ENCODE results near the gene S100A2. TPM values are rescaled to one million over a fixed set of nuclear protein-coding genes. Genes with fewer than 3 reads are reported as not detected.

Gene S100A2
- total RNA-seq, 2 experiments from 2014 or later: 0.63 TPM; not detected in 1

- POLR2A ChIA-PET: no interaction called here
- Mint-ChIP-seq H3K27ac (no peak overlapping the region), H3K9me3 (ENCODE audit: insufficient read depth) (no peaks in the 10 kb centered on the region), H3K36me3 (ENCODE audit: low read depth) (no peaks in the 10 kb centered on the region), H3K27me3 (ENCODE audit: low read depth) (no peaks in the 10 kb centered on the region), H3K4me1 (ENCODE audit: low read depth) (no peaks in the 10 kb centered on the region), H3K4me3 (no peak overlapping the region)
- CTCF ChIA-PET: no interaction called here
- ATAC-seq: no peak
- no peak for DNase-seq
Observed at GRCh38 chr1:153609585-153609907, 43.9 kb upstream of the S100A2 start.

GRCh38 chr1:153608742-153609584 is 43.3 kb upstream of the S100A2 start:
- Mint-ChIP-seq H3K27me3 (ENCODE audit: low read depth) (no peaks in the 10 kb centered on the region), H3K4me1 (ENCODE audit: low read depth) (no peaks in the 10 kb centered on the region), H3K27ac (no peak overlapping the region), H3K4me3 (no peak overlapping the region), H3K36me3 (ENCODE audit: low read depth) (no peaks in the 10 kb centered on the region), H3K9me3 (ENCODE audit: insufficient read depth) (no peaks in the 10 kb centered on the region)
- ATAC-seq (no peak), DNase-seq (no peak)
- POLR2A ChIA-PET: no interaction called here
- CTCF ChIA-PET: no interaction called here

- no peak for ATAC-seq
- no peak overlapping the region for H3K27ac Mint-ChIP-seq
Observed at GRCh38 chr1:153608089-153608682, 42.5 kb upstream of the S100A2 start.

GRCh38 chr1:153607381-153607780 is 41.7 kb upstream of the S100A2 start:
- H3K36me3 Mint-ChIP-seq (ENCODE audit: low read depth): no peaks in the 10 kb centered on the region
- H3K27ac Mint-ChIP-seq: no peak overlapping the region
- no peaks in the 10 kb centered on the region for H3K9me3 Mint-ChIP-seq (ENCODE audit: insufficient read depth)
- H3K4me1 Mint-ChIP-seq (ENCODE audit: low read depth): peaks cover 2% of the 10 kb centered on the region
- ATAC-seq (no peak), DNase-seq (no peak)
- no peaks in the 10 kb centered on the region for H3K27me3 Mint-ChIP-seq (ENCODE audit: low read depth)
- no peak overlapping the region for H3K4me3 Mint-ChIP-seq
- ChIA-PET CTCF (interaction anchor here (1.0 to 1.3 kb wide), 3 partner anchors 10 to 96 kb away, joined by 3 to 6 read pairs (median 5); partner anchors contain the start of gene S100A13), POLR2A (interaction anchor here (0.9 kb wide), 1 partner anchor 30 kb away, joined by 3 read pairs; no protein-coding TSS in a partner anchor)

More at GRCh38 chr1:153608089-153608682, 42.5 kb upstream of the S100A2 start:
- Mint-ChIP-seq H3K4me3 (no peak overlapping the region), H3K36me3 (ENCODE audit: low read depth) (no peaks in the 10 kb centered on the region), H3K4me1 (ENCODE audit: low read depth) (no peaks in the 10 kb centered on the region), H3K27me3 (ENCODE audit: low read depth) (no peaks in the 10 kb centered on the region), H3K9me3 (ENCODE audit: insufficient read depth) (no peaks in the 10 kb centered on the region)
- CTCF ChIA-PET: interaction anchor here (1.1 to 1.3 kb wide), 2 partner anchors 9 to 97 kb away, joined by 5 to 6 read pairs; no protein-coding TSS in a partner anchor
- POLR2A ChIA-PET: interaction anchor here (0.9 kb wide), 1 partner anchor 31 kb away, joined by 3 read pairs; no protein-coding TSS in a partner anchor
- no peak for DNase-seq

GRCh38 chr1:153606194-153606593 is 40.5 kb upstream of the S100A2 start:
- ATAC-seq (no peak), DNase-seq (no peak)
- ChIA-PET CTCF (interaction anchor here (1.3 kb wide), 2 partner anchors 10 to 12 kb away, joined by 3 to 5 read pairs; partner anchors contain the start of gene S100A14), POLR2A (no interaction called here)
- no peak overlapping the region for H3K27ac Mint-ChIP-seq
- H3K4me1 Mint-ChIP-seq (ENCODE audit: low read depth): peaks cover 6% of the 10 kb centered on the region
- no peak overlapping the region for H3K4me3 Mint-ChIP-seq
- H3K36me3 Mint-ChIP-seq (ENCODE audit: low read depth): no peaks in the 10 kb centered on the region
- H3K27me3 Mint-ChIP-seq (ENCODE audit: low read depth): no peaks in the 10 kb centered on the region
- no peaks in the 10 kb centered on the region for H3K9me3 Mint-ChIP-seq (ENCODE audit: insufficient read depth)

- Mint-ChIP-seq H3K9me3 (ENCODE audit: insufficient read depth) (no peaks in the 10 kb centered on the region), H3K4me3 (no peak overlapping the region), H3K36me3 (ENCODE audit: low read depth) (no peaks in the 10 kb centered on the region), H3K4me1 (ENCODE audit: low read depth) (peaks cover 15% of the 10 kb centered on the region), H3K27me3 (ENCODE audit: low read depth) (no peaks in the 10 kb centered on the region), H3K27ac (no peak overlapping the region)
- ChIA-PET CTCF (interaction anchor here (1.3 to 3.4 kb wide), 5 partner anchors 15 to 93 kb away, joined by 3 to 21 read pairs (median 5); no protein-coding TSS in a partner anchor), POLR2A (interaction anchor here (0.5 kb wide), 1 partner anchor 24 kb away, joined by 3 read pairs; the partner anchor contains the start of gene S100A13)
- DNase-seq: no peak
- no peak for ATAC-seq
Observed at GRCh38 chr1:153602749-153603148, 37.1 kb upstream of the S100A2 start.

- POLR2A ChIA-PET: no interaction called here
- H3K27ac Mint-ChIP-seq: no peak overlapping the region
- H3K4me1 Mint-ChIP-seq (ENCODE audit: low read depth): peaks cover 15% of the 10 kb centered on the region
- DNase-seq (no peak), ATAC-seq (no peak)
- H3K36me3 Mint-ChIP-seq (ENCODE audit: low read depth): no peaks in the 10 kb centered on the region
- CTCF ChIA-PET: interaction anchor here (1.6 kb wide), 1 partner anchor 18 kb away, joined by 5 read pairs; no protein-coding TSS in a partner anchor
- H3K4me3 Mint-ChIP-seq: no peak overlapping the region
- no peaks in the 10 kb centered on the region for H3K27me3 Mint-ChIP-seq (ENCODE audit: low read depth)
- H3K9me3 Mint-ChIP-seq (ENCODE audit: insufficient read depth): no peaks in the 10 kb centered on the region
Observed at GRCh38 chr1:153599847-153600246, 34.2 kb upstream of the S100A2 start.

- no peak overlapping the region for H3K4me3 Mint-ChIP-seq
- ChIA-PET CTCF (interaction anchor here (1.0 to 1.9 kb wide), 7 partner anchors 17 to 198 kb away, joined by 3 to 9 read pairs (median 6); partner anchors contain the start of gene S100A14), POLR2A (interaction anchor here (0.6 to 1.9 kb wide), 5 partner anchors 35 to 550 kb away, joined by 3 to 8 read pairs (median 3); partner anchors contain the start of genes CHTOP, S100A4 and S100A6)
- H3K27ac Mint-ChIP-seq: peak overlapping the region; percentile 71
- ATAC-seq (peak; percentile 84), DNase-seq (peak; percentile 55)
- no peaks in the 10 kb centered on the region for H3K36me3 Mint-ChIP-seq (ENCODE audit: low read depth)
- H3K27me3 Mint-ChIP-seq (ENCODE audit: low read depth): peaks cover 3% of the 10 kb centered on the region
- H3K9me3 Mint-ChIP-seq (ENCODE audit: insufficient read depth): no peaks in the 10 kb centered on the region
- peaks cover 15% of the 10 kb centered on the region for H3K4me1 Mint-ChIP-seq (ENCODE audit: low read depth)
Observed at GRCh38 chr1:153598309-153599172, 32.9 kb upstream of the S100A2 start.

GRCh38 chr1:153597206-153597605 is 31.6 kb upstream of the S100A2 start:
- H3K4me1 Mint-ChIP-seq (ENCODE audit: low read depth): peaks cover 11% of the 10 kb centered on the region
- no peak overlapping the region for H3K4me3 Mint-ChIP-seq
- H3K27me3 Mint-ChIP-seq (ENCODE audit: low read depth): peaks cover 3% of the 10 kb centered on the region
- no peaks in the 10 kb centered on the region for H3K36me3 Mint-ChIP-seq (ENCODE audit: low read depth)
- H3K27ac Mint-ChIP-seq: peak overlapping the region; percentile 8
- ATAC-seq: no peak
- CTCF ChIA-PET: interaction anchor here (1.5 to 1.9 kb wide), 2 partner anchors 87 to 102 kb away, joined by 5 to 7 read pairs; no protein-coding TSS in a partner anchor
- no peaks in the 10 kb centered on the region for H3K9me3 Mint-ChIP-seq (ENCODE audit: insufficient read depth)
- DNase-seq: no peak
- POLR2A ChIA-PET: no interaction called here

- H3K4me1 Mint-ChIP-seq (ENCODE audit: low read depth): no peaks in the 10 kb centered on the region
- H3K27me3 Mint-ChIP-seq (ENCODE audit: low read depth): peaks cover 3% of the 10 kb centered on the region
- H3K4me3 Mint-ChIP-seq: no peak overlapping the region
- no peak overlapping the region for H3K27ac Mint-ChIP-seq
- no peaks in the 10 kb centered on the region for H3K36me3 Mint-ChIP-seq (ENCODE audit: low read depth)
- CTCF ChIA-PET: interaction anchor here (1.2 to 1.9 kb wide), 5 partner anchors 11 to 82 kb away, joined by 4 to 5 read pairs (median 4); no protein-coding TSS in a partner anchor
- H3K9me3 Mint-ChIP-seq (ENCODE audit: insufficient read depth): no peaks in the 10 kb centered on the region
- POLR2A ChIA-PET: interaction anchor here (0.8 kb wide), 1 partner anchor 57 kb away, joined by 3 read pairs; the partner anchor contains the start of gene S100A6
- ATAC-seq: no peak
- no peak for DNase-seq
Observed at GRCh38 chr1:153592748-153593147, 27.1 kb upstream of the S100A2 start.

GRCh38 chr1:153588482-153588881 is 22.8 kb upstream of the S100A2 start:
- ChIA-PET POLR2A (interaction anchor here (0.8 kb wide), 1 partner anchor 56 kb away, joined by 3 read pairs; no protein-coding TSS in a partner anchor), CTCF (interaction anchor here (0.5 kb wide), 1 partner anchor 1147 kb away, joined by 3 read pairs; no protein-coding TSS in a partner anchor)
- Mint-ChIP-seq H3K4me1 (ENCODE audit: low read depth) (no peaks in the 10 kb centered on the region), H3K27me3 (ENCODE audit: low read depth) (peaks cover 15% of the 10 kb centered on the region), H3K4me3 (no peak overlapping the region), H3K36me3 (ENCODE audit: low read depth) (no peaks in the 10 kb centered on the region), H3K27ac (no peak overlapping the region), H3K9me3 (ENCODE audit: insufficient read depth) (no peaks in the 10 kb centered on the region)
- no peak for DNase-seq
- no peak for ATAC-seq

Measured in activated CD8-positive, alpha-beta T cell treated with anti-CD3 and anti-CD28 coated beads, Interleukin-2, amount 10 ng/mL, durations not matched to agents 7 days and 5 days (primary cell).